GM18867 (cell line): ENCODE measurements around the gene ZFP90.
"Not testable (repeated sequence)": the region's sequence is repeated elsewhere in the genome, so short reads cannot be mapped to it uniquely, and the experiment has no call there.

ENCODE experiments used
- ATAC-seq: cut with Tn5 transposase; IDR thresholded peaks from one replicate; pipeline ENCODE4 v1.9.1; 2021; ENCODE audit warnings: mild to moderate bottlenecking, moderate library complexity; ENCODE audit not compliant: unreplicated experiment

ZFP90 gene

DNA sequence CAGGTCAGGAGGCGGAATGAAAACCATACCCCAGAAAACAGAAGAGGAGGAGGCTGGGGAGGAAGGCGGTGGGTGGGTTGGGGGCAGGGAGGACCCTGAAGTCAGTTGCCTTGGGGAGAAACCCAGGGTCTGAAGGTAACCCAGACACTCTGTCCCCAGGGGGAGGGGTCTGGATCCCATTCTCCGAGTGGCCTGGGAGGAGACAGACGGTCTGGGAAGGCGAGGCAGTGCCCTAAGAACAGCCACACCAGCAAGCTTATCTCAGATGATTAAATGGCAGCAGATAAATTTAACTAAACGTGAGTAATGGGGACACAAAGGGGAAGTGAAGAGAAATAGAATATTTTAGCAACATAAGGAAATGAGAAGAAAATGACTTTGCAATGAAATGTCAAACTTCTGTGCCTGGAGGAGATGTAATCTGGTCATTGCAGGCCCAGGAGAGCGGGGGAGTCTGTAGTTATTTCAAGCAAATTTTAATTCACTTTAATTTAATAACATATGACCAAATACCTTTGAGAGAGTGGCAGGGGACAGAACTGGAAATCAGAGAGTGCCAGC lies 21.4 kb upstream of the ZFP90 start:
- no peak for ATAC-seq

DNA sequence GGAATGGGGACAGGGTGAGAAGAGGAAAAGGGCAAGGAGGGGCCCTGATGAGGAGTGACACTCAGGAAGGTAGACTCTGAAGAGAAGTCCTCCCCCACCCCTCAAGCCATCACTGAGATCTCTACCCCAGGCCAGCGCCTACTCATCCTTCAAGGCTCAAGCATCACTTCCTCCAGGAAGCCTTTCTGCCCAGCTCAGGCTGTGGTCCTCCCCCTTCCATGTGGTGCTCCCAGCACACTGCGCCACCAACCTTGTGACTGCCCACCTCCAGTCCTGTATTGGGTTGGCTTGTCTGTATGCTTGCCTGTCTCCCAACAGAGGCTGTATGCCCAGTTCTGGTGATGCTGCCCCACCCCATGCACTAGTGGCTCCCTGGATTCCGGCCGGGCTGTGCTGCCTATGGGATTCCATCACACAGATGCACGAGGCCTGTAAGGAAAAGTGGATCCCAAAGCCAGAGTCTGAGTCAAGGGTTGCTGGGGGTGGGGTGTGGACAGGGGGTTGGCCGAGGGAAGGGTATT lies 19.8 kb upstream of the ZFP90 start:
- ATAC-seq = no peak

DNA sequence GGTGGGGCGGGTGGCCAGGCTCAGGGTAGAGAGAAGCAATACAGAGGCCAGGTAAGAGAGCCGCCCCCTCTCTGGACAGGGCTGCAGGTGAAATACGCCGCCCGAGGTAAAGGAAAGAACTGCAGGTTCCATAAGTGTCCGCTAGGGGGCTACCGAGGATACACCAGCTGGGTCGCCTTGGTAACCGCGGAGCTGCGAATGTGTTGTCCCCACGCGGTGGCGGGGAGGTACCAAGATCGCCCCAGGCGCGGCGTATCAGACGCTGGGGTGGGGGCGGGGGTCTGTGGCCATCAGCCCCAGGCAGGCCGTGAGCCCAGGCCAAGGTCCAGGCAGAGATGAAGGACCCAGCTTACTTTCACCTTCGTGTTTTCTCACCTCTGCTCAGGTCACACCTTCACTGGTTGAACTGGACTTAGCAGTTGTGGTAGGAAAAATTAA lies 18.4 kb upstream of the ZFP90 start:
- ATAC-seq = peak; percentile 79

DNA sequence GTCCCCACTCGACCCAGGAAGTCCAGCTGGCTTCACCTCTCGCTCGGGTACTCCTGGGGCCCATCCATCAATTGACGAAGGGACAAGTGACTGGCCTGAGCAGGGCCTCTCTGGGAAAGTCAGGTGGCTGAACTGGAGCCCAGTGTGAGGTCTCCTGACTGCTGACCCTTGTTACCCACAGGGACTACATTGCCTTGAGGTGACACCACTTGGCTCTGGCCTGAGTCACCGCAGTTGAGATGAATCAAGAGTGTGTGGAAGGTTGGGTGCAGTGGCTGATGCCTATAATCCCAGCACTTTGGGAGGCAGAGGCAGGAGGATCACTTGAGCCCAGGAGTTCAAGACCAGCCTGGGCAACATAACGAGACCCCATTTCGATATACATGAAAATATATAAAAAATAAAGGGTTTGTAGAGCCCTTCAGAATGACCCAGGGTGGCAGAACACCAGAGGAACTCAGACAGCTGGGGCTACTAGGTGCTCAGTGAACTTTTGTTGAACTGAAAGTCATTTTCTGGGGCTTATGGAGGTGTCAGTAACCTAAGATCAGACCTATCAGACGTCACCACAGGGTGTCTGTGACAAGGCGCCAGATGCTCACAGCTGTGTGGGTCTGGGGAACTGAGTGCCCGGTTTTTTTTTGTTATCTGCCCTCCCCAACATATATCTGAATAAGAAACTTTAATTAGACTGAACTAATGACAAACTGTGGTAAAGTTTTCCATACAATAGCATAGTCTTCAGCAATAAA lies 14.8 kb upstream of the ZFP90 start:
- no peak for ATAC-seq

DNA sequence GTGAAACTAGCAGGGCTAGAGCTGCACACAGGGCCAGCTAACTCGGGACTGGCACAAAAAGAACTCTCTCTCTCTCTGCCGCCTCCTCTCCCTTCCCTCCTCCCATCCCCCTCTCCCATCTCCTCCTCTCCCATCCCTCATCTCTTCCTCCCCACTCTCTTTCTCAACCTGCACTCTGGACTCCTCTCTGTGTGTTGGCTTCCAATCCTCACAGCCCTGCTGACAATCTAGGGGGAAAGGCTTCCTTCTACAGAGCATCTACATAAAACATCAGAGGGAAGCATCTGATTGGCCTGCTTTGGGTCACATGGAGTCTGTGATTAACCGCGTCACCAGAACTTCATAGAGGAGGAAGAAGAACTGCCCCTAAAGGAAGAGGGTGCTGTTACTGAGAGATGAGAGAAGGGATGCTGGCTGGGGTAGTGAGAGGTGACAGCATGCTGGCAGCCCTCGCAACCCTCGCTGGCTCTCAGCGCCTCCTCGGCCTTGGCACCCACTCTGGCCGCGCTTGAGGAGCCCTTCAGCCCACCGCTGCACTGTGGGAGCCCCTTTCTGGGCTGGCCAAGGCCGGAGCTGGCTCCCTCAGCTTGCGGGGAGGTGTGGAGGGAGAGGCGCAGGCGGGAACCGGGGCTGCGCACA lies 12.8 kb upstream of the ZFP90 start:
- ATAC-seq = no peak

DNA sequence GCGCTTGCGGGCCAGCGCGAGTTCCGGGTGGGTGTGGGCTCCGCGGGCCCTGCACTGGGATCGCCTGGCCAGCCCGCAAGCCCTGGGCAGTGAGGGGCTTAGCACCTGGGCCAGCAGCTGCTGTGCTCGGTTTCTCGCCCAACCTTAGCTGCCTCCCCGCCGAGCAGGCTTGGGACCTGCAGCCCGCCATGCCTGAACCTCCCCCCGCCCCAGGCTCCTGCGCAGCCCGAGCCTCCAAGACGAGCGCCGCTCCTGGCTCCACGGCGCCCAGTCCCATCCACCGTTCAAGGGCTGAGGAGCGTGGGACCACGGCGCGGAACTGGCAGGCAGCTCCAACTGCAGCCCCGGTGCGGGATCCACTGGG lies 12.3 kb upstream of the ZFP90 start:
- ATAC-seq = no peak

DNA sequence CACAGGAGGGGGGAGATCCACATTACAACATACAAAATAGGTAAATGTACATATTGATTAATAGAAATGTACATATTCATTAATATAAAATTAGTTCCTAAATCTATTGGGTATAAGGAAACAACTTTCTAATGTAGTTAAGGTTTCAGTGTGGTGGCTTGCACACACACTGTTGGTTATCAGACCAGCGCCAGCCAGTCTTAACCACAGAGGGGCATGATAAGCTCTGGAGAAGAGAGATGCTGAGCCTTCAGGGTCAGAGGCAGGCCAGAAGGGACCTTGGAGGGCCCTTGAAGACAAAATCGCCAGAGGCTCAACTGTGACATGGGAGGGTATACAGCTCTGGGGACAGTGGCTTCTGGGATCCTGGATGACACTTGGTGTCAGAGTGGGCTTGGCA lies 10.9 kb upstream of the ZFP90 start:
- ATAC-seq = no peak

DNA sequence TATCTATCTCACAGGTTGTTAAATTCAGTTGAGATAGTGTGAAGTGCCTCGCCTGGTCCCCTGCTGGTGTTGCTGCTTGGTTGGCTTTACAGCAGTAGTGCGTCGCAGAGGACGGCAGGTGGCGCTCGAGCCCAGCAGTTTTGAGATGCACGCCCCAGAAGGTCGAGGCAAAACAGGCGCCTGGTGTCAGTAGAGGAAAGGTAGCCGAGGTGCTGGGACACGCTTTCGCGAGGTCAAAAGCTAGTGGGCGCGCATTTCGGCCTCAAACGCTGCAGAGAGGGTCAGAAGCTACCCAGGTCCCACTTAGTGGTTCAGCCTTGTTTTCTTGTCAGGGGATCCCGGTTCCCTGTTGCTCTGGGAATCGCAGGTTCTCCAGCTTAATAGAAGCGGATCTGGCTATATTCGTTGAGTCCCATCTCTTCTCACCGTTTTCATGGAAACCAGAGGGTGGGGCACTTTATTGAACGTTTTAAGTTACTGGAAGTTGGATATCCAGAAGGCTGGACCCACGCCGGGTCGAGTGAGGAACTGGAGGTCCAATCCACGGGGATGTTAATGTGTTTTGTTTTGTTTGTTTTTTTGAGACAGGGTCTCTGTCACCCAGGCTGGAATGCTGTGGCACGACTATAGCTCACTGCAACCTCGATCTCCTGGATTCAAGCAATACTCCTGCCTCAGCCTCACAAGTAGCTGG lies 10.3 kb upstream of the ZFP90 start:
- ATAC-seq = peak; percentile 81

DNA sequence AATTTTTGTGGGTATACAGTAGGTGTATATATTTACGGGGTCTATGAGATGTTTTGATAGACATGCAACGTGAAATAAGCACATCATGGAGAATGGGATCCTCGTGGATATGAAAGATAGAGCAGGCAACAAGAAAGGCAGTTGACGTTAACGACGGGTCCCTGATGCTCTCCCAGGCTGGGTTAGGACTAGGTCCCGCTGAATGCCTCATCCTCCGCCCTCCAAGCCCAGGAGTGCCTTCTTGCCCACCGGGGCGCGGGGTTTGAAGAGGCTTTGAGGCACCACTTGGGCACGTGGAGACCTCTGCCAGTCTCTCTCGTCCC lies 9.5 kb upstream of the ZFP90 start:
- peak; percentile 22 for ATAC-seq

DNA sequence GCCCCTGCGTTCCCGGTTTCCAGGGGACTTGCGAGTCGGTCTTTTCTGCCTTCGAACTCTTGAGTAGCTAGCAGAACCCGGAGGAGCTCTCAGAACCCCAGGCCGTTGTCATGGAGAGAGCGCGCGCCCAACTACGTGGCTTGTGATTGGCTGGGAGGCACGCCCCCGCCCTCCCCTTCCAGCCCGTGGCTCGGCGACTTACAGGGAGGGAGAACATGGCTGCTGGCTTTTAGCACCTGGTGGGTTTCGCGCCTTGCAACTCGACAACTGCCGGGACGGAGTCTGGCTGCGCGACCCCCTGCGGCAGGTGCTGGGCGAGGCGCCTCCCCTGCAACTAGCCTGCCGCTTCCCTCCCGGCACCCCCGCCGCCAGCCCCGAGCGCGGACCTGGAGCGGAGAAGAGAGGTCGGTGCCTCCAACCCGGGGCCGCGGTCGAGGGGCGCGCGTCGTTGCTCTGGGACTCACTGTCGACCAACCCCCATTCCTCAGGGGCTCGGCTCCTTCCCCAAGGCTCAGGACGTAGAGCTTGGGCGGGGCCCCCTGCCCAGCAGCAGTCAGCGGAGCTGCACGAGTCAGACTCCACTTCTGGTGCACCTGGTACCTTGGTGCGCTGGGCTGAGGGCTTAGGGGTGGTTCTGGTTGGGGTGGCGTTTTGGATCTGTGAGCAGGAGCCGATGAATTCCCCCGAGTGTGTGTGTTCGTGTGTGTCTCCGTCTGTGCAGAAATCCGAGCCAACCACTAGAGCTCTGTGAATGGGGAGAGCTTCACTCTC lies 9.0 kb upstream of the ZFP90 start:
- peak; percentile 88 for ATAC-seq

DNA sequence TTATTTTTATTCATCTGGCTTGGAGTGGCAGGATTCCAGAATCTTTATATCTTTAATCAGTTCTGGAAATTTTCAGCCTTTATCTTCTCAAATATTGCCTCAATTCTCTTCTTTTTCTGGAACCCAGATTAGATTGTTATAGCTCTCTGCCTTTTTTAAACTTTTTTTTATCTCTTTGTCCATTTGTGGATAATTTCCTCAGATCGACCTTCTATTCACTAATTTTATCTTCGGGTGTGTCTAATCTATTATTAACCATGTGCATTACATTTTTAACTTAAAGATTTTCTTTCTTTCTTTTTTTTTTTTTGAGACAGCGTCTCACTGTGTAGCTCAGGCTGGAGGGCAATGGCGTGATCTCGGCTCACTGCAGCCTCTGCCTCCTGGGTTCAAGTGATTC lies 5.2 kb upstream of the ZFP90 start:
- no peak for ATAC-seq

DNA sequence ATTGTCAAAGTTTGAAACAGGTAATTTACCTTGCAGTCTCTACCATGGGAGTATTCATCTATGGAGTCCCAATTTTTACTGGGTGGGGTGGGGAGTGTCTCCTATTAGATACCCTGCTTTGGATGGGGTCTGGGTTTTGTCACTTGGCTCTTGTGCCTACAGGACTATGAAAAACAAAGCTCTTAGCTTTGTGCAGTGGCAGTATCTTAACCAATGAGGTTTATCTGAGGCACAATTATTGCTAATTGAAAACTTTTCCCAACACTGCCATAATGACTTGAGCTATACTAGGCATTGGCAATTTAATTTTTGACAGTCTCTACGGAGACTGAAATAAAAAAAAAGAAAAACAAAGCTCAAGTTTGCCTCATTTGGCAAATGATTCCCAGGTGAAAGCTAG lies 3.8 kb upstream of the ZFP90 start:
- no peak for ATAC-seq

DNA sequence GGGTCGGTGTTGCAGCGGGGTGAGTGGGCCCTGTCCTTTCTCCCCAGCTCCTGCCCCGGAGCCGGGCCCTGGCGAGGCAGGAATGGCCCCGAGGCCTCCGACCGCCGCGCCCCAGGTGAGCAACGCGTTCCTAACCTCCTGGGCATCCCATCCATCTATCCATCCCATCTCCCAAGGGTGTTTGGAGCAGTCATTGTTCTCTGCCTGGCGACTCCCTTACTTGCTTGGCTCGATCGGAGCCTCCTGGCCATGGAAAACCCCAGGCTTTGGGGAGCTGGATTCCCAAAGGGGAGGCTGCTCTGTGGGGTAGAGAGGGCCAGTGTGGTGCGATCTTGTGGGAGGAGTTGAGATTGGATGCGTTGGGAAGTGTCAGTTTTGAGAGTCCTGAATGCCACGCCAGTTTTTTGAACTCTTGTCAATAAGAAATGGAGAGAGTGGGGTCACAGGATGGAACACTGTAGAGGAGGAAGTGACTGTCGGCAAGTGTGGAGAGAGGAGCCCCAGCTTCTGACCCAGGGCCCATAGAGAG lies 684 bp downstream of the ZFP90 start:
- ATAC-seq = peak; percentile 15

DNA sequence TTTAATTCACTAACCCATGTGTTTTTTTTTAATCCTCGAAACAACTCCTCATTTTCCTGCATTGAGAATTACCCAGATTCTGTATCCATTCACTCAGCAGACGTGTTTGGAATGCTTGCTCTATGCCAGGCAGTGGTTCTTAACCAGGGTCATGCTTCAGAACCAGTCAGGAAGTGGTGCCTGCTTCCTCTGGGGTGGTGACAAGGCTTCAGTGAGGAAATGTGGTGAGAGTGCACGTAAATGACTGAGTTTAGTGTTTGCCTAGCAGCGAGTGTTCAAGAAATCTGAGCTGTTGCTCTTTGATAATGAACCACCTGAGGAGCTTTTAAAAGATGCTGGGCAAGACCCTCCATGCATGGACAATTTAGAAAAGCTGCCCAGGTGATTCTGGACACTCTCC lies 9.9 kb downstream of the ZFP90 start:
- ATAC-seq = no peak

DNA sequence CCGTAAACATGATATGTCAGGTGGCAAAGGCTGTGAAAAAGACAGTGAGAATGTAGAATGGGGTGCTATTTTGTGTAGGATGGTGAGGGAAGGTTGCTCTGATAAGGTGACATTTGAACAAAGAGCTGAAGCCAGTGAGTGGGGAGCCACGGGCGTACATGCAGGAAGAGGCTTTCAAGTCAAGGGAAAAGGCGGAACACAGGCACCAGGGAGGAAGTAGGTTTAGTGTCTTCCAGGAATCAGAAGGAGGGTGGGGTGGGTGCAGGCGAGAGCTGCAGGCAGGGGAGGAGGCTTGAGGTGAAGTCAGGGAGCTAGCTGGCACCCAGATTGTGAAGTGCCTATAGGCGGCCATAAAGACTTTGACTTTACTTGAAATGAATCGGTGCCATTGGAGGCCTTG lies 14.1 kb downstream of the ZFP90 start:
- no peak for ATAC-seq

DNA sequence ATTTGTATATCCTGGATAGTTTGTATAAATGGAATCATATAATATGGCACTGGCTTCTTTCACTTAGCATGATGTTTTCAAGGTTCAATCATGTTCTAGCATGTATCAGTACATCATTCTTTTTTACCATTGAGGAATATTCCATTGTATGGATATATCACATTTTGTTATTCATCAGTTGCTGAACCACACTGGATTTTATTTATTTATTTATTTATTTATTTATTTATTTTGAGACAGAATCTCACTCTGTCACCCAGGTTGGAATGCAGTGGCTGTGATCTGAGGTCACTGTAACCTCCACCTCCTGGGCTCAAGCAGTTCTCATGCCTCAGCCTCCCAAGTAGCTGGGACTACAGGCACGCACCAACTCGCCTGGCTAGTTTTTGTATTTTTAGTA lies 21.2 kb downstream of the ZFP90 start:
- ATAC-seq = not testable (repeated sequence)

DNA sequence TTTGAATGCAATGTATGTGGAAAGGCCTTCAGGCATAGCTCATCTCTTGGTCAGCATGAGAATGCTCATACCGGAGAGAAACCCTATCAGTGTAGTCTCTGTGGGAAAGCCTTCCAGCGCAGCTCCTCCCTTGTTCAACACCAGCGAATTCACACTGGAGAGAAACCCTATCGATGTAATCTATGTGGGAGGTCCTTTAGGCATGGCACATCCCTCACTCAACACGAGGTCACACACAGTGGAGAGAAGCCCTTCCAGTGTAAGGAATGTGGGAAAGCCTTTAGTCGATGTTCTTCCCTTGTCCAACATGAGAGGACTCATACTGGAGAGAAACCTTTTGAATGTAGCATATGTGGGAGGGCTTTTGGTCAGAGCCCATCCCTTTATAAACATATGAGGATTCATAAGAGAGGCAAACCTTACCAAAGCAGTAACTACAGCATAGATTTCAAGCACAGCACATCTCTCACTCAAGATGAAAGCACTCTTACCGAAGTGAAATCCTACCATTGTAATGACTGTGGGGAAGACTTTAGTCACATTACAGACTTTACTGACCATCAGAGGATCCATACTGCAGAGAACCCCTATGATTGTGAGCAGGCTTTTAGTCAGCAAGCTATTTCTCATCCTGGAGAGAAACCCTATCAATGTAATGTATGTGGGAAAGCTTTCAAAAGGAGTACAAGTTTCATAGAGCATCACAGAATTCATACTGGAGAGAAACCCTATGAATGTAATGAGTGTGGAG lies 24.7 kb downstream of the ZFP90 start:
- no peak for ATAC-seq

DNA sequence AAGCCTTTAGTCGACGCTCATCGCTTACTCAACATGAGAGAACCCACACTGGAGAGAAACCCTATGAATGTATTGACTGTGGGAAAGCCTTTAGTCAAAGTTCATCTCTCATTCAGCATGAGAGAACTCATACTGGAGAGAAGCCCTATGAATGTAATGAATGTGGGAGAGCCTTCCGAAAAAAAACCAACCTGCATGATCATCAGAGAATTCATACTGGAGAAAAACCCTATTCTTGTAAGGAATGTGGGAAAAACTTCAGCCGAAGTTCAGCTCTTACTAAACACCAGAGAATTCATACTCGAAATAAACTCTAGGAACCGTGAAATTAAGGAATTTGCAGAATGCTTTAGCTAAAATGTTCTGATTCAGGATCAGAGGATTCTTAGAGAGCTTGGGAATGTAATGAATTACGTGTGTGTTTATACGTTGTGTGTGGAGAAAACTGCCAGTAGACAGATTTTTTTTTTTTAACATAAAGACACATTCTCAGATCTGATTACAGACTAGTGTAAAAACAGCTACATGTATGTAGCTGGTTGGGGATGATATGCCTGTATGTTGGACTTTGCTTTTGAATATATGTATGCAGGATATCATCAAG lies 25.4 kb downstream of the ZFP90 start:
- no peak for ATAC-seq

DNA sequence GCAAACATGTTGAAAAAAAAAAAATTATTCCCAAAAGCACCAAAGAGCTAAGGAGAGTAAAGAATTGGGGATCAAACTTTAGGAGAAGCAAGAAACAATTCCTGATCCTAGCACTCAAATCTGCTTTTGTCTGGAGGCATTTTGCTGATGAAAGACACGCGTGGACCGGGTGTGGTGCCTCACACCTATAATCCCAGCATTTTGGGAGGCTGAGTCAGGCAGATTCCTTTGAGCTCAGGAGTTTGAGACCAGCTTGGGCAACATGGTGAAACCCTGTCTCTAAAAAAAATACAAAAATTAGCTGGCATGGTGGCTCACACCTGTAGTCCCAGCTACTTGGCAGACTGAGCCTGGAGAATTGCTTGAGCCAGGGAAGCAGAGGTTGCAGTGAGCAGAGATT lies 35.4 kb downstream of the ZFP90 start:
- ATAC-seq = no peak

DNA sequence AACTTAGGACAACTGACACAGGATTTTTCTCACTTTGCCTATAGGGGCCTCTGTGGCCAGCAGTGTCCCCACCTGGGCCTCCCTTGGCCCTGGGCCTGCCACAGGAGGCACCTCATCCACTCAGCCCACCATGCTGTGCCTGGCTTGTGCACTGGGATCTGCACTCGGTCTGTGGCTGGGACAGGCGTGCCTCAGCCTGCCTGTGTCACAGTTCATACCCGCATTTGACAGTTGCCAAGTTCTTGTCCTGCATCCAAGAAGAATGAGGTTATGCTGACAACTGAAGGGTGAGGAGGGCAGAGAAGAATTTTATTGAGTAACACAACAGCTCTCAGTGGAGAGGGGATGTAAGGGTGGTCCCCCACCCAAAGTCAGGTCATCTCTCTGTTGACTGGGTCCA lies 36.0 kb downstream of the ZFP90 start:
- ATAC-seq = no peak
